HepG2 (cell line): ENCODE data around the gene METTL22. TPM values are rescaled to one million over a fixed set of nuclear protein-coding genes. Genes with fewer than 3 reads are reported as not detected.

Experiments used
- ARNT ChIP-seq: fragments of 450-650 bp; IDR thresholded peaks from 2 replicates; pipeline ENCODE4 v1.6.1; 2017
- CHD2 ChIP-seq: IDR thresholded peaks from 2 replicates; pipeline ENCODE4 v1.6.1; 2011; ENCODE audit warnings: low read depth, low read length, improper control_type of control experiment
- CHD4 ChIP-seq: fragments of 200-600 bp; sonication (generic); IDR thresholded peaks from 2 replicates; pipeline ENCODE4 v1.7.0; 2017; ENCODE audit warnings: mild to moderate bottlenecking, low read length, borderline replicate concordance
- HDAC2 ChIP-seq: sonication (generic); formaldehyde crosslinking; IDR thresholded peaks from 2 replicates; pipeline ENCODE4 v1.4.0; 2020; ENCODE audit warnings: missing genetic modification reagents
- HMGA1 ChIP-seq: sonication (generic); formaldehyde crosslinking; conservative IDR thresholded peaks from 2 replicates; pipeline ENCODE4 v1.4.0; 2020; ENCODE audit warnings: missing genetic modification reagents
- HOXD1 ChIP-seq: sonication (generic); formaldehyde crosslinking; IDR thresholded peaks from 2 replicates; pipeline ENCODE4 v1.5.0; 2020; ENCODE audit warnings: missing genetic modification reagents
- KDM6A ChIP-seq: IDR thresholded peaks from 2 replicates; pipeline ENCODE4 v1.6.1; 2016; ENCODE audit warnings: low read depth
- MED1 ChIP-seq: sonication (generic); formaldehyde crosslinking; IDR thresholded peaks from 2 replicates; pipeline ENCODE4 v1.4.0; 2020; ENCODE audit warnings: missing genetic modification reagents
- NFYC ChIP-seq: IDR thresholded peaks from 2 replicates; pipeline ENCODE4 v1.6.1; 2016; ENCODE audit warnings: missing genetic modification reagents, missing compliant biosample characterization
- POLR2G ChIP-seq: fragments of 200-400 bp; formaldehyde crosslinking; IDR thresholded peaks from 2 replicates; pipeline ENCODE4 v1.6.1; 2018; ENCODE audit warnings: mild to moderate bottlenecking, low read depth, low read length, moderate library complexity
- RARA ChIP-seq: IDR thresholded peaks from 2 replicates; pipeline ENCODE4 v1.6.1; 2016; ENCODE audit warnings: missing genetic modification reagents, missing compliant biosample characterization
- SSRP1 ChIP-seq: IDR thresholded peaks from 2 replicates; pipeline ENCODE4 v1.6.1; 2016; ENCODE audit warnings: control low read depth
- TBP ChIP-seq: sonication (generic); formaldehyde crosslinking; IDR thresholded peaks from 2 replicates; pipeline ENCODE4 v1.5.0; 2020; ENCODE audit warnings: missing genetic modification reagents
- XBP1 ChIP-seq: sonication (generic); formaldehyde crosslinking; IDR thresholded peaks from 2 replicates; pipeline ENCODE4 v1.5.0; 2020; ENCODE audit warnings: missing genetic modification reagents
- ZBTB7B ChIP-seq: sonication (generic); formaldehyde crosslinking; IDR thresholded peaks from 2 replicates; pipeline ENCODE4 v1.4.0; 2020; ENCODE audit warnings: missing genetic modification reagents
- ZFP36L2 ChIP-seq: sonication (generic); formaldehyde crosslinking; IDR thresholded peaks from 2 replicates; pipeline ENCODE4 v1.4.0; 2020; ENCODE audit warnings: missing genetic modification reagents
- ZNF251 ChIP-seq: sonication (generic); formaldehyde crosslinking; IDR thresholded peaks from 2 replicates; pipeline ENCODE4 v1.9.0; 2021; ENCODE audit warnings: mild to moderate bottlenecking, missing genetic modification reagents
- ZNF296 ChIP-seq: sonication (generic); formaldehyde crosslinking; conservative IDR thresholded peaks from 2 replicates; pipeline ENCODE4 v1.5.0; 2020; ENCODE audit warnings: mild to moderate bottlenecking, missing genetic modification reagents
- ZNF337 ChIP-seq: sonication (generic); formaldehyde crosslinking; IDR thresholded peaks from 2 replicates; pipeline ENCODE4 v1.5.1; 2020; ENCODE audit warnings: missing genetic modification reagents, low read depth, mild to moderate bottlenecking, borderline replicate concordance
- ZNF383 ChIP-seq: sonication (generic); formaldehyde crosslinking; IDR thresholded peaks from 2 replicates; pipeline ENCODE4 v1.4.0; 2020; ENCODE audit warnings: missing genetic modification reagents, mild to moderate bottlenecking, borderline replicate concordance
- ZNF549 ChIP-seq: sonication (generic); formaldehyde crosslinking; IDR thresholded peaks from 2 replicates; pipeline ENCODE4 v1.5.0; 2020; ENCODE audit warnings: missing genetic modification reagents
- ZNF720 ChIP-seq: sonication (generic); formaldehyde crosslinking; IDR thresholded peaks from 2 replicates; pipeline ENCODE4 v1.4.0; 2020; ENCODE audit warnings: missing genetic modification reagents
- ZNF747 ChIP-seq: sonication (generic); formaldehyde crosslinking; IDR thresholded peaks from 2 replicates; pipeline ENCODE4 v1.8.1; 2023; ENCODE audit warnings: missing genetic modification reagents, mild to moderate bottlenecking, borderline replicate concordance
- ZNF790 ChIP-seq: sonication (generic); formaldehyde crosslinking; IDR thresholded peaks from 2 replicates; pipeline ENCODE4 v1.8.0; 2022; ENCODE audit warnings: missing genetic modification reagents, mild to moderate bottlenecking, borderline replicate concordance
- ZSCAN9 ChIP-seq: IDR thresholded peaks from 2 replicates; pipeline ENCODE4 v1.6.1; 2016; ENCODE audit warnings: borderline replicate concordance
- polyA plus RNA-seq, 8 experiments: library from polyadenylated mRNA; depleted of rRNA in 3 of 8; stranded (reverse) in 7 of 8; unstranded in 1 of 8; fragments of >200 nt; fragmentation: Illumina TruSeq in 4 of 8; extraction: Trizol in 4 of 8; gene quantifications; 2 replicates each; pipeline versions ENCODE4 v1.2.1 to v1.2.3, GENCODE V29; 2011 to 2016; ENCODE audit warnings: low read depth in 4 of 8, missing spikeins in 1 of 8, mixed read lengths in 1 of 8; ENCODE audit not compliant: insufficient read depth in 1 of 8
- total RNA-seq, 5 experiments: library from RNA; depleted of rRNA; stranded (reverse); fragments of >200 nt; fragmentation: Illumina TruSeq; extraction: Trizol; gene quantifications; 2 replicates each; pipeline ENCODE4 v1.2.3, GENCODE V29; 2016; ENCODE audit warnings: low read depth in 1 of 5
- TF ChIP-seq, protein P1 (sequence below): sonication (generic); formaldehyde crosslinking; IDR thresholded peaks from 2 replicates; pipeline ENCODE4 v1.4.0; 2020; ENCODE audit warnings: missing genetic modification reagents, borderline replicate concordance
- TF ChIP-seq, protein P2 (sequence below): sonication (generic); formaldehyde crosslinking; IDR thresholded peaks from 2 replicates; pipeline ENCODE4 v1.5.0; 2020; ENCODE audit warnings: mild to moderate bottlenecking, missing genetic modification reagents
- TF ChIP-seq, protein P3 (sequence below): sonication (generic); formaldehyde crosslinking; IDR thresholded peaks from 2 replicates; pipeline ENCODE4 v1.4.0; 2020; ENCODE audit warnings: low read depth, mild to moderate bottlenecking, missing genetic modification reagents

Gene METTL22
- total and polyA plus RNA-seq, 2 of the 13 experiments (the other 11 are each of a cell fraction or from before 2014, with no cell fraction given): 36.2 to 94.8 TPM

DNA sequence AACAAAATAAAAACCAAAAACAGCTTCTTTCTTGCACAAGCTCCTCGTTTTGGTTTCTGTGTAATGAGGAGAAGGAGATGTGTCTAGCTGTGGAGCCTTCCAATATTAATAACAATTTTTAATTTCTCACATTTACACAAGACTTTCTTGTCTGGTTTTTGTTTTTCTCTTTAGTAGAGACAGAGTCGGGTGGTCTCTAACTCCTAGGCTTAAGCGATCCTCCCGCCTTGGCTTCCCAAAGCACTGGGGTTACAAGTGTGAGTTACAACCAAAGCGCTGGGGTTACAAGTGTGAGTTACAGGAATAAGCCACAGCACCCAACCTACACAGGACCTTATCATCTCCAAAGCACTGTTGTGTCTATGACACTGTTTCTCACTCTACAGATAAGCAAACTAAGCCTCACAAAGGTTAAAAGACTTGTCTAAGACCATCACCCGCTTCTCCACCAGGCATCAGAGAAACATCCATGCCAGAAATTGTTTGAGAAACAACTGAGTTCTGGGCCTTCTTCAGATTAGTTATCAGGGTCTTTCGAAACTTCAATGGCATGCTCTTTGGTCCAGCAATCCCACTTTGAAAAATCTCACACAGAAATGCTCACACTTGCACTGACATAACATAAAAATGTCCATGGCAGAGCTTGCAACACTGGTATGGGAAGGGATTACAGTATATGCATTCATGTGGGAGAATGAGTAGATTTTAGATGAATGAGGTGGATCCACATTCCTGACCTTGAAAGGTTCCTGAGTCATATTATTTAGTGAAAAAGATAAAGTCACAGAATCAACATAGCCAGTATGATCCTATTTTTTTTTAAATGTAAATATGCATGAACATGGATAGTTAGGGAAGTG is 56.8 kb downstream of the METTL22 start (continued):
- TF ChIP-seq, protein P1, sequence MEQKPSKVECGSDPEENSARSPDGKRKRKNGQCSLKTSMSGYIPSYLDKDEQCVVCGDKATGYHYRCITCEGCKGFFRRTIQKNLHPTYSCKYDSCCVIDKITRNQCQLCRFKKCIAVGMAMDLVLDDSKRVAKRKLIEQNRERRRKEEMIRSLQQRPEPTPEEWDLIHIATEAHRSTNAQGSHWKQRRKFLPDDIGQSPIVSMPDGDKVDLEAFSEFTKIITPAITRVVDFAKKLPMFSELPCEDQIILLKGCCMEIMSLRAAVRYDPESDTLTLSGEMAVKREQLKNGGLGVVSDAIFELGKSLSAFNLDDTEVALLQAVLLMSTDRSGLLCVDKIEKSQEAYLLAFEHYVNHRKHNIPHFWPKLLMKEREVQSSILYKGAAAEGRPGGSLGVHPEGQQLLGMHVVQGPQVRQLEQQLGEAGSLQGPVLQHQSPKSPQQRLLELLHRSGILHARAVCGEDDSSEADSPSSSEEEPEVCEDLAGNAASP (CRISPR knock-in tag): peak; percentile 84; the same call in 1 of the 2 replicates
- TF ChIP-seq ZFP36L2: no peak
- no peak for TF ChIP-seq ZNF790
- no peak for TF ChIP-seq ZNF383 (CRISPR knock-in tag)
- 0 out of 2 replicates have a peak, but pooled peaks have one; percentile 48 for TF ChIP-seq POLR2G
- TF ChIP-seq CHD2: no peak
- peak; percentile 96 for TF ChIP-seq CHD4
- TF ChIP-seq ZNF747 (CRISPR knock-in tag): no peak
- TF ChIP-seq RARA (CRISPR knock-in tag): peak; percentile 84
- TF ChIP-seq ZNF337: peak; percentile 72; the same call in 1 of the 2 replicates
- TF ChIP-seq, protein P2, sequence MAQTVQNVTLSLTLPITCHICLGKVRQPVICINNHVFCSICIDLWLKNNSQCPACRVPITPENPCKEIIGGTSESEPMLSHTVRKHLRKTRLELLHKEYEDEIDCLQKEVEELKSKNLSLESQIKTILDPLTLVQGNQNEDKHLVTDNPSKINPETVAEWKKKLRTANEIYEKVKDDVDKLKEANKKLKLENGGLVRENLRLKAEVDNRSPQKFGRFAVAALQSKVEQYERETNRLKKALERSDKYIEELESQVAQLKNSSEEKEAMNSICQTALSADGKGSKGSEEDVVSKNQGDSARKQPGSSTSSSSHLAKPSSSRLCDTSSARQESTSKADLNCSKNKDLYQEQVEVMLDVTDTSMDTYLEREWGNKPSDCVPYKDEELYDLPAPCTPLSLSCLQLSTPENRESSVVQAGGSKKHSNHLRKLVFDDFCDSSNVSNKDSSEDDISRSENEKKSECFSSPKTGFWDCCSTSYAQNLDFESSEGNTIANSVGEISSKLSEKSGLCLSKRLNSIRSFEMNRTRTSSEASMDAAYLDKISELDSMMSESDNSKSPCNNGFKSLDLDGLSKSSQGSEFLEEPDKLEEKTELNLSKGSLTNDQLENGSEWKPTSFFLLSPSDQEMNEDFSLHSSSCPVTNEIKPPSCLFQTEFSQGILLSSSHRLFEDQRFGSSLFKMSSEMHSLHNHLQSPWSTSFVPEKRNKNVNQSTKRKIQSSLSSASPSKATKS (CRISPR knock-in tag): no peak
- peak; percentile 78; the same call in 1 of the 2 replicates for TF ChIP-seq HOXD1 (CRISPR knock-in tag)
- peak; percentile 45; the same call in 1 of the 2 replicates for TF ChIP-seq SSRP1 (CRISPR knock-in tag)
- peak; percentile 91 for TF ChIP-seq HDAC2
- 0 out of 2 replicates have a peak, but pooled peaks have one; percentile 31 for TF ChIP-seq ZSCAN9
- TF ChIP-seq ZNF251 (CRISPR knock-in tag): no peak
- TF ChIP-seq, protein P3, sequence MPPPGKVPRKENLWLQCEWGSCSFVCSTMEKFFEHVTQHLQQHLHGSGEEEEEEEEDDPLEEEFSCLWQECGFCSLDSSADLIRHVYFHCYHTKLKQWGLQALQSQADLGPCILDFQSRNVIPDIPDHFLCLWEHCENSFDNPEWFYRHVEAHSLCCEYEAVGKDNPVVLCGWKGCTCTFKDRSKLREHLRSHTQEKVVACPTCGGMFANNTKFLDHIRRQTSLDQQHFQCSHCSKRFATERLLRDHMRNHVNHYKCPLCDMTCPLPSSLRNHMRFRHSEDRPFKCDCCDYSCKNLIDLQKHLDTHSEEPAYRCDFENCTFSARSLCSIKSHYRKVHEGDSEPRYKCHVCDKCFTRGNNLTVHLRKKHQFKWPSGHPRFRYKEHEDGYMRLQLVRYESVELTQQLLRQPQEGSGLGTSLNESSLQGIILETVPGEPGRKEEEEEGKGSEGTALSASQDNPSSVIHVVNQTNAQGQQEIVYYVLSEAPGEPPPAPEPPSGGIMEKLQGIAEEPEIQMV (CRISPR knock-in tag): no peak
- no peak for TF ChIP-seq TBP
- TF ChIP-seq NFYC (CRISPR knock-in tag): peak; percentile 33; the same call in 1 of the 2 replicates
- peak; percentile 87 for TF ChIP-seq ZBTB7B (CRISPR knock-in tag)
- no peak for TF ChIP-seq ARNT
- peak; percentile 88 for TF ChIP-seq MED1 (CRISPR knock-in tag)
- TF ChIP-seq ZNF720 (CRISPR knock-in tag): no peak
- TF ChIP-seq KDM6A: 0 out of 2 replicates have a peak, but pooled peaks have one; percentile 26
- 0 out of 2 replicates have a peak, but pooled peaks have one; percentile 69 for TF ChIP-seq XBP1 (CRISPR knock-in tag)
- TF ChIP-seq HMGA1 (CRISPR knock-in tag): no peak
- no peak for TF ChIP-seq ZNF296 (CRISPR knock-in tag)
- TF ChIP-seq ZNF549 (CRISPR knock-in tag): no peak
